Stimulated activated CD8-positive, alpha-beta memory T cell treated with anti-CD3 and anti-CD28 coated beads, Interleukin-4, amount 100 ng/mL, for 1 hour (primary cell): ENCODE results near the gene CLTB.

ENCODE experiments used
- DNase-seq, 2 donors: peaks; one replicate each; pipeline ENCODE4 v3.0.0-alpha.2; 2020; ENCODE audit warnings: low read depth in 2 of 2, low spot score in 1 of 2

CLTB gene

GRCh38 chr5:176355400-176356178 is 60.8 kb downstream of the CLTB start:
- DNase-seq, result no peak

GRCh38 chr5:176353533-176353932 is 62.8 kb downstream of the CLTB start:
- DNase-seq, result no peak

- no peak for DNase-seq
Measured at GRCh38 chr5:176352116-176352878, 64.0 kb downstream of the CLTB start.

GRCh38 chr5:176350416-176350815 is 65.9 kb downstream of the CLTB start:
- DNase-seq, result no peak

GRCh38 chr5:176342766-176343458 is 73.4 kb downstream of the CLTB start:
- DNase-seq, result no peak
